HG03432 (cell line): ENCODE results near the gene GNL2.

Experiments
- ATAC-seq: cut with Tn5 transposase; IDR thresholded peaks from one replicate; pipeline ENCODE4 v1.9.1; 2021; ENCODE audit warnings: mild to moderate bottlenecking, moderate library complexity; ENCODE audit not compliant: unreplicated experiment

The GNL2 gene

GRCh38 chr1:37595440-37596181 is at the start of gene GNL2:
TSS of gene GNL2 (minus strand) at chr1:37595937. CDS start at chr1:37595822, 115 bp downstream.
- peak; percentile 99 for ATAC-seq

GRCh38 chr1:37641059-37641458 is 45.3 kb upstream of the GNL2 start:
- no peak for ATAC-seq

- ATAC-seq = no peak
Measured at GRCh38 chr1:37636435-37636834, 40.7 kb upstream of the GNL2 start.

GRCh38 chr1:37634992-37635902 is 39.5 kb upstream of the GNL2 start:
- no peak for ATAC-seq

- ATAC-seq = no peak
Measured at GRCh38 chr1:37634244-37634991, 38.7 kb upstream of the GNL2 start, which contains the start of gene RSPO1. TSS of gene RSPO1 (minus strand) at chr1:37634892. CDS start at chr1:37629661, 5,231 bp downstream.

- no peak for ATAC-seq
Measured at GRCh38 chr1:37633938-37634243, 38.2 kb upstream of the GNL2 start.

- ATAC-seq = no peak
Measured at GRCh38 chr1:37633040-37633937, 37.6 kb upstream of the GNL2 start.

GRCh38 chr1:37631036-37631435 is 35.3 kb upstream of the GNL2 start:
- no peak for ATAC-seq

GRCh38 chr1:37630426-37631028 is 34.8 kb upstream of the GNL2 start:
- no peak for ATAC-seq

- no peak for ATAC-seq
Measured at GRCh38 chr1:37629726-37630425, 34.1 kb upstream of the GNL2 start.

- no peak for ATAC-seq
Measured at GRCh38 chr1:37629008-37629407, 33.3 kb upstream of the GNL2 start.

GRCh38 chr1:37628026-37628556 is 32.4 kb upstream of the GNL2 start:
- no peak for ATAC-seq

- ATAC-seq = no peak
Measured at GRCh38 chr1:37622131-37622530, 26.4 kb upstream of the GNL2 start.

- ATAC-seq = no peak
Measured at GRCh38 chr1:37621326-37621870, 25.7 kb upstream of the GNL2 start.

GRCh38 chr1:37620707-37621106 is 25.0 kb upstream of the GNL2 start:
- no peak for ATAC-seq

GRCh38 chr1:37616330-37616729 is 20.6 kb upstream of the GNL2 start:
- no peak for ATAC-seq

GRCh38 chr1:37614105-37614504 is 18.4 kb upstream of the GNL2 start:
- no peak for ATAC-seq

GRCh38 chr1:37612186-37612585 is 16.4 kb upstream of the GNL2 start:
- ATAC-seq = no peak

- no peak for ATAC-seq
Measured at GRCh38 chr1:37609994-37610393, 14.3 kb upstream of the GNL2 start.
